ENCODE measurements around the gene RRP7A.
"Not testable (repeated sequence)": the region's sequence is repeated elsewhere in the genome, so short reads cannot be mapped to it uniquely, and the experiment has no call there.

Gene RRP7A

GRCh38 chr22:42519525-42520401 lies at the start of gene RRP7A:
TSS of gene RRP7A (minus strand) at chr22:42519796. CDS start at chr22:42519786, 10 bp downstream.
- no peak for TF ChIP-seq CTCF (IDR thresholded peaks at IDR 0.05; ENCODE audit: low read depth, low read length, missing control alignments)
- peak within 1 kb of the TSS; percentile 89 for H3K4me3 ChIP-seq (ENCODE audit: low read depth, low read length)
- no peak for DNase-seq (ENCODE audit: low read depth)

- not testable (repeated sequence) for DNase-seq (ENCODE audit: low read depth); H3K4me3 ChIP-seq (ENCODE audit: low read depth, low read length)
Observed at GRCh38 chr22:42567950-42568349, 48.4 kb upstream of the RRP7A start.

GRCh38 chr22:42565956-42566355 lies 46.4 kb upstream of the RRP7A start:
- TF ChIP-seq CTCF (IDR thresholded peaks at IDR 0.05; ENCODE audit: low read depth, low read length, missing control alignments), result no peak
- no peak overlapping the region for H3K4me3 ChIP-seq (ENCODE audit: low read depth, low read length)
- DNase-seq (ENCODE audit: low read depth), result no peak

GRCh38 chr22:42564699-42565098 lies 45.1 kb upstream of the RRP7A start:
- DNase-seq (ENCODE audit: low read depth), result no peak
- H3K4me3 ChIP-seq (ENCODE audit: low read depth, low read length), result no peak overlapping the region
- TF ChIP-seq CTCF (IDR thresholded peaks at IDR 0.05; ENCODE audit: low read depth, low read length, missing control alignments), result no peak

GRCh38 chr22:42563943-42564342 lies 44.3 kb upstream of the RRP7A start:
- not testable (repeated sequence) for H3K4me3 ChIP-seq (ENCODE audit: low read depth, low read length); DNase-seq (ENCODE audit: low read depth)

- no peak for DNase-seq (ENCODE audit: low read depth)
- H3K4me3 ChIP-seq (ENCODE audit: low read depth, low read length), result no peak overlapping the region
- TF ChIP-seq CTCF (IDR thresholded peaks at IDR 0.05; ENCODE audit: low read depth, low read length, missing control alignments), result no peak
Observed at GRCh38 chr22:42562684-42563083, 43.1 kb upstream of the RRP7A start.

- no peak for TF ChIP-seq CTCF (IDR thresholded peaks at IDR 0.05; ENCODE audit: low read depth, low read length, missing control alignments)
- DNase-seq (ENCODE audit: low read depth), result no peak
- H3K4me3 ChIP-seq (ENCODE audit: low read depth, low read length), result no peak overlapping the region
Observed at GRCh38 chr22:42562279-42562678, 42.7 kb upstream of the RRP7A start.

GRCh38 chr22:42561856-42562255 lies 42.3 kb upstream of the RRP7A start:
- no peak for TF ChIP-seq CTCF (IDR thresholded peaks at IDR 0.05; ENCODE audit: low read depth, low read length, missing control alignments)
- no peak for DNase-seq (ENCODE audit: low read depth)
- H3K4me3 ChIP-seq (ENCODE audit: low read depth, low read length), result no peak overlapping the region
